Measurements from ENCODE around the gene HS3ST5. TPM values are rescaled to one million over a fixed set of nuclear protein-coding genes. Genes with fewer than 3 reads are reported as not detected.
"Not testable (repeated sequence)": the region's sequence is repeated elsewhere in the genome, so short reads cannot be mapped to it uniquely, and the experiment has no call there.

Gene HS3ST5
- total and polyA plus RNA-seq, 9 donors, result 0.08 TPM; not detected in 8

- no peak for TF ChIP-seq CTCF (IDR thresholded peaks at IDR 0.05)
- no peak for TF ChIP-seq EP300 (IDR thresholded peaks at IDR 0.05)
- TF ChIP-seq POLR2A (IDR thresholded peaks at IDR 0.05), result no peak
- Histone ChIP-seq H3K9me3 (no peaks in the 10 kb centered on the region), H3K27me3 (no peaks in the 10 kb centered on the region), H3K36me3 (no peaks in the 10 kb centered on the region), H3K27ac (no peak overlapping the region), H3K4me1 (ENCODE audit: insufficient read depth) (no peaks in the 10 kb centered on the region), H3K4me3 (no peak overlapping the region)
- WGBS, 3 donors, result 92 to 95% (median 93%) methylated on average over 1 of the region's 1 CpG
- DNase-seq, result no peak
- intact Hi-C loops (cut with DNase I), result no loop called here
These were observed 19.0 kb downstream of the HS3ST5 start for GRCh38 chr6:114323784-114324183.

- H3K4me1 ChIP-seq (ENCODE audit: insufficient read depth), result no peaks in the 10 kb centered on the region
- H3K27me3 ChIP-seq, result no peaks in the 10 kb centered on the region
- no peak overlapping the region for H3K27ac ChIP-seq
- H3K36me3 ChIP-seq, result no peaks in the 10 kb centered on the region
- H3K9me3 ChIP-seq, result no peaks in the 10 kb centered on the region
- H3K4me3 ChIP-seq, result no peak overlapping the region
- intact Hi-C loops (cut with DNase I), result no loop called here
- DNase-seq, result no peak
- no peak for TF ChIP-seq EP300 (IDR thresholded peaks at IDR 0.05)
- no peak for TF ChIP-seq POLR2A (IDR thresholded peaks at IDR 0.05)
- TF ChIP-seq CTCF (IDR thresholded peaks at IDR 0.05), result no peak
- 85 to 93% (median 91%) methylated on average over 3 of the region's 3 CpGs for WGBS, 3 donors
These were observed 23.1 kb downstream of the HS3ST5 start for GRCh38 chr6:114319749-114320148.

GRCh38 chr6:114315831-114316595 lies 26.8 kb downstream of the HS3ST5 start:
- DNase-seq, result no peak
- Histone ChIP-seq H3K27ac (no peak overlapping the region), H3K4me1 (ENCODE audit: insufficient read depth) (no peaks in the 10 kb centered on the region), H3K36me3 (no peaks in the 10 kb centered on the region), H3K27me3 (no peaks in the 10 kb centered on the region), H3K9me3 (no peaks in the 10 kb centered on the region), H3K4me3 (no peak overlapping the region)
- TF ChIP-seq POLR2A (IDR thresholded peaks at IDR 0.05) (no peak), CTCF (IDR thresholded peaks at IDR 0.05) (no peak), EP300 (IDR thresholded peaks at IDR 0.05) (no peak)
- WGBS, 3 donors, result 79 to 83% (median 80%) methylated on average over 5 of the region's 5 CpGs
- intact Hi-C loops (cut with DNase I), result no loop called here

GRCh38 chr6:114313816-114314215 lies 29.0 kb downstream of the HS3ST5 start:
- H3K27ac ChIP-seq; H3K9me3 ChIP-seq; H3K4me1 ChIP-seq (ENCODE audit: insufficient read depth); H3K36me3 ChIP-seq; H3K4me3 ChIP-seq; DNase-seq; intact Hi-C loops (cut with DNase I); H3K27me3 ChIP-seq: not testable (repeated sequence)
- WGBS, 3 donors, result 95 to 96% (median 95%) methylated on average over 6 of the region's 6 CpGs

GRCh38 chr6:114312931-114313330 lies 29.9 kb downstream of the HS3ST5 start:
- 73 to 85% (median 78%) methylated on average over 4 of the region's 4 CpGs for WGBS, 3 donors
- intact Hi-C loops (cut with DNase I), result no loop called here
- Histone ChIP-seq H3K27me3 (no peaks in the 10 kb centered on the region), H3K9me3 (no peaks in the 10 kb centered on the region), H3K4me1 (ENCODE audit: insufficient read depth) (no peaks in the 10 kb centered on the region), H3K4me3 (no peak overlapping the region), H3K36me3 (no peaks in the 10 kb centered on the region), H3K27ac (no peak overlapping the region)
- no peak for TF ChIP-seq EP300 (IDR thresholded peaks at IDR 0.05)
- no peak for TF ChIP-seq POLR2A (IDR thresholded peaks at IDR 0.05)
- no peak for TF ChIP-seq CTCF (IDR thresholded peaks at IDR 0.05)
- no peak for DNase-seq

Measured in ovary (tissue), 9 donors.